ENCODE results near the gene VSTM2B. TPM values are rescaled to one million over a fixed set of nuclear protein-coding genes. Genes with fewer than 3 reads are reported as not detected.

Gene VSTM2B
- total RNA-seq (2022; extraction: Qiagen RNA extraction), result not detected in 5 replicates

GRCh38 chr19:29525901-29526729 is at the start of gene VSTM2B:
TSS of gene VSTM2B (plus strand) at chr19:29525994. CDS start at chr19:29526584, 590 bp downstream.

GRCh38 chr19:29605653-29606419 is 80.0 kb downstream of the VSTM2B start, which contains the start of gene POP4:
TSS of gene POP4 (plus strand) at chr19:29606283. CDS start at chr19:29606319, 36 bp downstream.

Other genes with a start within 250 kb of the VSTM2B start
- gene POP4, start 80.3 kb downstream of the VSTM2B start, total RNA-seq (2022; extraction: Qiagen RNA extraction), result 184 to 228 TPM (median 195 TPM) in 5 replicates
- 7.0 to 9.1 TPM (median 8.0 TPM) in 5 replicates for gene PLEKHF1, start 139.5 kb downstream of the VSTM2B start, total RNA-seq (2022; extraction: Qiagen RNA extraction)
- gene C19orf12, start 189.3 kb downstream of the VSTM2B start, total RNA-seq (2022; extraction: Qiagen RNA extraction), result 39.7 to 52.7 TPM (median 49.9 TPM) in 5 replicates

Data from A549 treated with Mapracorat at 1 μM for 4 hours (cell line).